ENCODE results near the gene SGCA. TPM values are rescaled to one million over a fixed set of nuclear protein-coding genes. Genes with fewer than 3 reads are reported as not detected.
A peak's percentile ranks its signal among the peaks of the same experiment; 100 is the strongest.

SGCA gene
- total and polyA plus RNA-seq, 2 of the 13 experiments (the other 11 are each of a cell fraction or from before 2014, with no cell fraction given) = not detected

DNA sequence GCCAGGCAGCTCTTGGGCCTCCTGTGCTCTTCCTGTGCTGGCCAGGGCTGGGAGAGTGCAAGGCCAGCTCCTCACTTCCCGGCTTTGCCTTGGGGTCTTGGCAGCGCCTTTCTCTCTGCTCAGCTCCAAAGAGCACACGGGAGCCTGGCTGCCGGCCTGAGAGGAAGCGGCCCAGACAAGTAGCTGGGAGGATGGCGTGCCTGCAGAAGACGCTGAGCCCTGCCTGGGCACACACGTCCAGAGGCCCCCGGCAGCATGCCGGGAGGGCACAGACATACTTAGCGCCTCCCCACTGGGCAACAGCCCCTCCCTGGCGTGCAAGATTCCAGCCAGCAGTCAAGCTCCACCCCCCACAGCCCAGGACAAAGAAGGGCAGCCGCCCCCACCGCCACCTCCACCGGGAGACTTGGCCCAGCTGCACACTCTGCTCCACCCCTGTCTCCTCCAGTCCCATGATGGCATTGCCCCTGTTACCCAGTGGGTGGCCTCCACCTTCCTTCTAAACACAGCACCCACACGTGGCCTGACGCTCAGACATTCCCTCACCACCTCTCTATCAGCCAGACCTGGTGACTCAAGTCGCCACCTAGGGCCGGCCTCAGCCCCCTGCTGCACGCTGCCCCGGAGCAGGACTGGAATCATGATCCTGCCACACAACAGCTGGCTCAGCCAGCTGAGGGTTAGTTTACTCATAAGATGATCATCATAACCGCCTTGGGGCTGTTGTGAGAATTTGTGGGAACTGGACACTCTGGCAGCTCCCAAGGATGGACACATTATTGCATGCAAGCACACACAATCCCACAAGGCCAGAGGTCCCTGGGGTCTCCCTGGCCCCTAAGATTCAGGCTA lies 12.4 kb downstream of the SGCA start (continued):
- TF ChIP-seq SOX13 (IDR thresholded peaks at IDR 0.05) = no peak
- peak in 1 of 2 experiments; percentile 0; a peak in 1 of 4 replicates for TF ChIP-seq SOX13 (CRISPR knock-in tag; conservative IDR thresholded peaks at IDR 0.05 in 1 of 2, IDR thresholded peaks at IDR 0.05 in 1 of 2)
- TF ChIP-seq KDM5B (CRISPR knock-in tag; IDR thresholded peaks at IDR 0.05; ENCODE audit: borderline replicate concordance) = peak; percentile 66
- no peak for TF ChIP-seq MAF1 (CRISPR knock-in tag; IDR thresholded peaks at IDR 0.05; ENCODE audit: borderline replicate concordance)
- no peak for TF ChIP-seq ZNF256 (CRISPR knock-in tag; conservative IDR thresholded peaks at IDR 0.05)
- peak; percentile 30 for TF ChIP-seq CBX1 (IDR thresholded peaks at IDR 0.05; ENCODE audit: low read depth)
- no peak; the same call in 1 of the 2 replicates for TF ChIP-seq GPN1 (CRISPR knock-in tag; IDR thresholded peaks at IDR 0.05; ENCODE audit: borderline replicate concordance)
- TF ChIP-seq, protein P1, sequence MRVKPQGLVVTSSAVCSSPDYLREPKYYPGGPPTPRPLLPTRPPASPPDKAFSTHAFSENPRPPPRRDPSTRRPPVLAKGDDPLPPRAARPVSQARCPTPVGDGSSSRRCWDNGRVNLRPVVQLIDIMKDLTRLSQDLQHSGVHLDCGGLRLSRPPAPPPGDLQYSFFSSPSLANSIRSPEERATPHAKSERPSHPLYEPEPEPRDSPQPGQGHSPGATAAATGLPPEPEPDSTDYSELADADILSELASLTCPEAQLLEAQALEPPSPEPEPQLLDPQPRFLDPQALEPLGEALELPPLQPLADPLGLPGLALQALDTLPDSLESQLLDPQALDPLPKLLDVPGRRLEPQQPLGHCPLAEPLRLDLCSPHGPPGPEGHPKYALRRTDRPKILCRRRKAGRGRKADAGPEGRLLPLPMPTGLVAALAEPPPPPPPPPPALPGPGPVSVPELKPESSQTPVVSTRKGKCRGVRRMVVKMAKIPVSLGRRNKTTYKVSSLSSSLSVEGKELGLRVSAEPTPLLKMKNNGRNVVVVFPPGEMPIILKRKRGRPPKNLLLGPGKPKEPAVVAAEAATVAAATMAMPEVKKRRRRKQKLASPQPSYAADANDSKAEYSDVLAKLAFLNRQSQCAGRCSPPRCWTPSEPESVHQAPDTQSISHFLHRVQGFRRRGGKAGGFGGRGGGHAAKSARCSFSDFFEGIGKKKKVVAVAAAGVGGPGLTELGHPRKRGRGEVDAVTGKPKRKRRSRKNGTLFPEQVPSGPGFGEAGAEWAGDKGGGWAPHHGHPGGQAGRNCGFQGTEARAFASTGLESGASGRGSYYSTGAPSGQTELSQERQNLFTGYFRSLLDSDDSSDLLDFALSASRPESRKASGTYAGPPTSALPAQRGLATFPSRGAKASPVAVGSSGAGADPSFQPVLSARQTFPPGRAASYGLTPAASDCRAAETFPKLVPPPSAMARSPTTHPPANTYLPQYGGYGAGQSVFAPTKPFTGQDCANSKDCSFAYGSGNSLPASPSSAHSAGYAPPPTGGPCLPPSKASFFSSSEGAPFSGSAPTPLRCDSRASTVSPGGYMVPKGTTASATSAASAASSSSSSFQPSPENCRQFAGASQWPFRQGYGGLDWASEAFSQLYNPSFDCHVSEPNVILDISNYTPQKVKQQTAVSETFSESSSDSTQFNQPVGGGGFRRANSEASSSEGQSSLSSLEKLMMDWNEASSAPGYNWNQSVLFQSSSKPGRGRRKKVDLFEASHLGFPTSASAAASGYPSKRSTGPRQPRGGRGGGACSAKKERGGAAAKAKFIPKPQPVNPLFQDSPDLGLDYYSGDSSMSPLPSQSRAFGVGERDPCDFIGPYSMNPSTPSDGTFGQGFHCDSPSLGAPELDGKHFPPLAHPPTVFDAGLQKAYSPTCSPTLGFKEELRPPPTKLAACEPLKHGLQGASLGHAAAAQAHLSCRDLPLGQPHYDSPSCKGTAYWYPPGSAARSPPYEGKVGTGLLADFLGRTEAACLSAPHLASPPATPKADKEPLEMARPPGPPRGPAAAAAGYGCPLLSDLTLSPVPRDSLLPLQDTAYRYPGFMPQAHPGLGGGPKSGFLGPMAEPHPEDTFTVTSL (CRISPR knock-in tag; IDR thresholded peaks at IDR 0.05; ENCODE audit: borderline replicate concordance) = no peak
- peak; percentile 40 for TF ChIP-seq YY1 (IDR thresholded peaks at IDR 0.05; ENCODE audit: insufficient read depth, insufficient replicate concordance, low read depth, low read length)
- TF ChIP-seq SAFB2 (CRISPR knock-in tag; IDR thresholded peaks at IDR 0.05; ENCODE audit: borderline replicate concordance, low read depth) = no peak
- no peak for TF ChIP-seq ZBTB42 (CRISPR knock-in tag; IDR thresholded peaks at IDR 0.05)
- TF ChIP-seq TAF15 (IDR thresholded peaks at IDR 0.05; ENCODE audit: low read depth, low read length, poor library complexity, severe bottlenecking) = no peak
- TF ChIP-seq EHMT2 (IDR thresholded peaks at IDR 0.05; ENCODE audit: borderline replicate concordance, low read depth, low read length) = no peak
- TF ChIP-seq SOX5 (CRISPR knock-in tag; IDR thresholded peaks at IDR 0.05; ENCODE audit: borderline replicate concordance) = no peak
- TF ChIP-seq MAFF (IDR thresholded peaks at IDR 0.05; ENCODE audit: low read depth, low read length) = no peak
- TF ChIP-seq, protein P2, sequence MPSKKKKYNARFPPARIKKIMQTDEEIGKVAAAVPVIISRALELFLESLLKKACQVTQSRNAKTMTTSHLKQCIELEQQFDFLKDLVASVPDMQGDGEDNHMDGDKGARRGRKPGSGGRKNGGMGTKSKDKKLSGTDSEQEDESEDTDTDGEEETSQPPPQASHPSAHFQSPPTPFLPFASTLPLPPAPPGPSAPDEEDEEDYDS (CRISPR knock-in tag; IDR thresholded peaks at IDR 0.05) = peak; percentile 48; the same call in 1 of the 2 replicates
- TF ChIP-seq HCFC1 (IDR thresholded peaks at IDR 0.05; ENCODE audit: low read depth, low read length) = no peak
- 0 out of 2 replicates have a peak, but pooled peaks have one; percentile 24 for TF ChIP-seq FOXK1 (CRISPR knock-in tag; IDR thresholded peaks at IDR 0.05; ENCODE audit: borderline replicate concordance, low read depth)
- no peak for TF ChIP-seq RARG (CRISPR knock-in tag; IDR thresholded peaks at IDR 0.05; ENCODE audit: low read depth)
- no peak for TF ChIP-seq ZNF552 (CRISPR knock-in tag; IDR thresholded peaks at IDR 0.05; ENCODE audit: borderline replicate concordance)
- peak; percentile 16; the same call in 1 of the 2 replicates for TF ChIP-seq ZBTB38 (CRISPR knock-in tag; IDR thresholded peaks at IDR 0.05)
- TF ChIP-seq ZMYM3 (CRISPR knock-in tag; IDR thresholded peaks at IDR 0.05) = peak; percentile 88
- peak; percentile 56; the same call in 1 of the 2 replicates for TF ChIP-seq NFKB2 (CRISPR knock-in tag; IDR thresholded peaks at IDR 0.05; ENCODE audit: borderline replicate concordance)
